GM19324 (cell line): ENCODE data around the gene ENTPD2.
A peak's percentile ranks its signal among the peaks of the same experiment; 100 is the strongest.

Experiments used
- ATAC-seq: cut with Tn5 transposase; IDR thresholded peaks from one replicate; pipeline ENCODE4 v1.9.1; 2021; ENCODE audit warnings: mild to moderate bottlenecking, moderate library complexity; ENCODE audit not compliant: unreplicated experiment, low FRiP score

ENTPD2 gene

DNA sequence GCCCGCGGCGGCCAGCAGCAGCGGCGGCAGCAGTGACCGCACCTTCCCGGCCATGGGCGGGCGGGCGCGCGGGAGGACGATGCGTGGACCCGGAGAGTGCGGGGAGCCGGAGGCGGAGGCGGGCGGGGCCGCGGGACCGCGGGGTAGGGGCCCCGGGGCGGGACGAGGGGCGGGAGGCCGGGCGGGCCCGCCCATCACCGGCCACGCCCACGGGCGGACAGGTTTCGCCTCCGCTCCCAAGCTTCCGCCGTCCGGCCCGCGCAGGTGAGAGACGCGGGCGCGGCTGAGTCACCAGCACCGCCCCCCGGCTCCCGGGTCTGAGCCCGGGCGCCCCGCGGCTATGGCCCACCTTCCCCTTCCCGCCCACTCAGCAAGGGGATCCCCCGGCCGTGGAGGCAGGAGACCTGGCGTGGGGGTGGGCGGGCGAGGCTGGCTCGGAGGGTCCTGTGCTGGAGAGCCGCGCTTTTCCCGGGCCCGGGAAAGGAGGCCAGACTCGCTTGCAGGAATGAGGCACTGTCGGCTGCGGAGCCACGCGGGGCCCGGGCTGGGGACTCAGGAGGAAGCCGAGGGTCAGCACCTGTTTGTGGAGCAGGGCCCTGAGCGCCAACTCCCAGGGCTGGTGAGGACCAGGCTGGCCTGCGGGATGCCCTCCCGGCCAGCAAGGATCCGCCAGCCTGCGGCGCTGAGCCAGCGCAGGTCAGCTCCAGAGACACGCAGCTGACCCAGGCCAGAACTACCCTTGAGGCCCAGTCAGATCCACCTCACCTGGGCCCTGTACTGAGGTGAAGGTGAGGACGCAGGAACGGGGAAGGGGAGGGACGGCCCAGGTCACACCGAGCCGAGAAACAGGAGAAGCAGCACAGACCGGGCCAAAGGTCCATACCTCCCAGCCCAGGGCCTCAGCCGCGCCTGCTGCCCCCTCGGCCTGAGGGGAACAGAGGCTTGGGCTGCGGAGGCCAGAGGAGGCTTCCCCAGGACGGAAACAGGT is at the start of gene ENTPD2:
ENTPD2 (minus strand) TSS at position 118 of the 988 bp plus-strand sequence; CDS start at position 54, 64 bp downstream.
- no peak for ATAC-seq

DNA sequence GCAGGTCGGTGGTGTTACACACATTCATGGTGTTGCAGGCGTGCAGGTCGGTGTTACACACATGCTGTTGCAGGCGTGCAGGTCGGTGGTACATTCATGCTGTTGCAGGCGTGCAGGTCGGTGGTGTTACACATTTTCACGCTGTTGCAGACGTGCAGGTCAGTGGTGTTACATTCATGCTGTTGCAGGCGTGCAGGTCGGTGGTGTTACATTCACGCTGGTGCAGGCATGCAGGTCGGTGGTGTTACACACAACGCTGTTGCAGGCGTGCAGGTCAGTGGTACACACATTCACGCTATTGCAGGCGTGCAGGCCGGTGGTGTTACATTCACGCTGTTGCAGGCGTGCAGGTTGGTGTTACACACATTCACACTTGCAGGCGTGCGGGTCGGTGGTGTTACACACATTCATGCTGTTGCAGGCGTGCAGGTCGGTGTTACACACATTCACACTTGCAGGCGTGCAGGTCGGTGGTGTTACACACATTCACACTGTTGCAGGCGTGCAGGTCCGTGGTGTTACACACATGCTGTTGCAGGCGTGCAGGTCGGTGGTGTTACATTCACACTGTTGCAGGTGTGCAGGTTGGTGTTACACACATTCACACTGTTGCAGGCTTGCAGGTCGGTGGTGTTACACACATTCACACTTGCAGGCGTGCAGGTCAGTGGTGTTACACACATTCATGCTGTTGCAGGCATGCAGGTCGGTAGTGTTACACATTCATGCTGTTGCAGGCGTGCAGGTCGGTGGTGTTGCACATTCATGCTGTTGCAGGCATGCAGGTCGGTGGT is 49.5 kb upstream of the ENTPD2 start:
- no peak for ATAC-seq

DNA sequence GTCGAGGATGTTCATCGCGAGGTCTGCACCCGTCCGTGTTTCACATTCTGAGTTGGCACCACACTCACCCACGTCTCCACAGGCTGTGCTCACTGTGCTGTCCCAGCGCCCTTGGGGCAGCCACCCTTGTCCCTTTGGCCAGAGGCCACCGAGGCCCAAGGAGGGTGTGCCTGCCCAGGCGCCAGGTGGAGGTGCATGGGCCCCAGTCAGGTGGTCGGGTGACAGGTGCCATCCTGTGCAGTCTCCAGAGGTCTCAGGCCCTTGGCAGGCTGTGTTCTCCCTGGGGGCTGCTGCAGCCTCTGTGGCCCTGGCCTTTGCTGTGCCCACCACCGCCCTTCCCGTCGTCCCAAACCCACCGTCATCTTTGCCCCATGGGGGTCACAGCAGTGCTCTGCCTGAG is 45.4 kb upstream of the ENTPD2 start:
- no peak for ATAC-seq

- ATAC-seq: no peak
Observed at GRCh38 chr9:137097761-137098462, 44.1 kb upstream of the ENTPD2 start.

DNA sequence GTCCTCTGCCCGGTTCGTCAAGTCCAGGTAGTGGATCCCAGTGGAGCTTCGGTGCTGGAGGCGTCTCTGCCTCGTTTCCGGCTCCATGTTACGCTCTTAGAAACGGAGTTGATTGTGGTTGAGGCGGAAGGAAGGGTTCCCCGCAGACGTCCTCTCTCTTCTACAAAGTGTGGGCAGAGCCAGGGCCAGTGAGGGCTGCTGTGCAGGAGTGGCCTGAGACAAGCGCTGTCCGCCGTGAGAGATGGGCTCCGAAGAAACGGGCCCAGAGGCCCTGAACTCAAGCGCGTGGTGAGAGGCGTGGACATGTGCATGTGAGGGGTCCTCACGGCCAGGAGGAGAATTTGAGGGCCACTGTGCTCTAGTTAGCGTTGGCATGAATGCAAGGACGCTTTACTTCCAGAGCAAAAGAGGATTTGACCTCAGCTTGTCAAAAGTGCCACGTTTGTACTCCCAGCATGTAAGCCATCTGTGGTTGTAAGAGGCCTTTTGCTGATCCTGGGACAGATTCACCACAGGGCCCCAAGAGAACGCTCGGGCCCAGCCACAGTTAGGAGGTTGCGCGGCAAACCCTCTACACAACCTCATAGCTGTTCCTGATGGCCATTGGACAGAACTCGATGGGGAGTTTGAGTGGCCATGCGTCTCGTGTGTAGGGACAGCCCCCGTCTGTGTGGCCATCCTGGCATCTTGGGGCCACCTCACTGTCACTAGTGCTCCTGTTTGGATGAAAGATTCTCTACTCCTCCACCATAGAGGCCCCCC is 43.1 kb upstream of the ENTPD2 start:
- no peak for ATAC-seq

- peak; percentile 65 for ATAC-seq
Observed at GRCh38 chr9:137095664-137096517, 42.0 kb upstream of the ENTPD2 start.

DNA sequence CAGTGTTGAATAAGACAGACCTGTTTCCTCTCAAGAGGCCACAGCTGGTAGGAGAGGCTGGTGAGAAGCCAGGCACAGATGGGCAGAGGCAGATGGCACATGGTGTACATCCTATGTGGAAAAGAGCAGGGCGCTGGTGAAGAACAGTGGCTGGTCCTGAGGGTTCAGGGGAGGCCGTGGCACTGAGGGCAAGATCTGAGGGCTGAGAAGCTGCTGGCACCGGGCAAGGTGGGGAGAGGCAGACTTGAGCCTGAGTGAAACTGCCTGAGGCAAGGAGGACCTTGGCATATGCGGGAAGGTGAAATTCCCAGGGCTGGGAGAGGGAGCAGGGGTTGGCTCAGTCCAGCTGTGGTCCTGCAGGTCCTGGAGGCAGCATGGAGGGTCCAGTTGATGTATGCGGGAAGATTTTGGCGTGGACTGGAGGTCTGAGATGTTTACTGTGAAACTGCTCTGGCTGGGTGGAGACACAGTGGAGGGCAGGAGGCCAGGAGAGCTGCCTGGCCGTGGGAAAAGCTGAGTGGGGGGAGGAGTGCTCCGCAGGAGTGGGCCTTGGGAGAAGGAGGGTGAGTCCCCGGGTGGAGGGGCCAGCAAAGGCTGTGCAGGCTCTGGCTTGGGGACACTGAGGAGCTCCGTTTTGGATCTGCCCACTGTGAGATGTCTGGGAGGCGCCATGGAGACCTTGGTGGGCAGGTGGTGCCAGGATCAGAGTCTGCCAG is 35.5 kb upstream of the ENTPD2 start:
- ATAC-seq: no peak

- ATAC-seq: no peak
Observed at GRCh38 chr9:137088121-137088520, 34.3 kb upstream of the ENTPD2 start.

DNA sequence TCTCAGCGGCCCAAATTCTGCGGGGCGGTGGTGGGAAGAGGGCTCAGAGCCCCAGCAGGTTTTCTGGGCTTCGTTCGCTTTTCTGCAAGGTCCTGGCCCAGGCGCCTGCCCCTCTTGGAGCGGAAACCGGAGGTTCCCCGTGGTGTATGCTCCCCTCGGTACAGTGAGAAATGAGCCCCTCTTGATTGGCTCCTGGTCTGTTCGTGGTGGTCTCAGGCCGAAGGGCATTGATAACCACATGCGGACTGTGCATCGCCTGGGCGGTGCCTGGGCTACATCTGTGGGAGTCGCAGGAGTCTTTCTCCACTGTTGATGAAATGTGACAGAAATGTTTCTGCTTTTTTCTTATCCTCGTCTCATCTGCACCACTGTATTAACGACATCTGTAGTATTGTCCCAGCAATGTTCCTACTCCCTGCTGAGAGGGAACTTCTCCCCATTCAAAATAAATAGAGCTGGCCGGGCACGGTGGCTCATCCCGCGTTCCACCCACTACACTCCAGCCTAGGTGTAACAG is 33.6 kb upstream of the ENTPD2 start:
- ATAC-seq: no peak

DNA sequence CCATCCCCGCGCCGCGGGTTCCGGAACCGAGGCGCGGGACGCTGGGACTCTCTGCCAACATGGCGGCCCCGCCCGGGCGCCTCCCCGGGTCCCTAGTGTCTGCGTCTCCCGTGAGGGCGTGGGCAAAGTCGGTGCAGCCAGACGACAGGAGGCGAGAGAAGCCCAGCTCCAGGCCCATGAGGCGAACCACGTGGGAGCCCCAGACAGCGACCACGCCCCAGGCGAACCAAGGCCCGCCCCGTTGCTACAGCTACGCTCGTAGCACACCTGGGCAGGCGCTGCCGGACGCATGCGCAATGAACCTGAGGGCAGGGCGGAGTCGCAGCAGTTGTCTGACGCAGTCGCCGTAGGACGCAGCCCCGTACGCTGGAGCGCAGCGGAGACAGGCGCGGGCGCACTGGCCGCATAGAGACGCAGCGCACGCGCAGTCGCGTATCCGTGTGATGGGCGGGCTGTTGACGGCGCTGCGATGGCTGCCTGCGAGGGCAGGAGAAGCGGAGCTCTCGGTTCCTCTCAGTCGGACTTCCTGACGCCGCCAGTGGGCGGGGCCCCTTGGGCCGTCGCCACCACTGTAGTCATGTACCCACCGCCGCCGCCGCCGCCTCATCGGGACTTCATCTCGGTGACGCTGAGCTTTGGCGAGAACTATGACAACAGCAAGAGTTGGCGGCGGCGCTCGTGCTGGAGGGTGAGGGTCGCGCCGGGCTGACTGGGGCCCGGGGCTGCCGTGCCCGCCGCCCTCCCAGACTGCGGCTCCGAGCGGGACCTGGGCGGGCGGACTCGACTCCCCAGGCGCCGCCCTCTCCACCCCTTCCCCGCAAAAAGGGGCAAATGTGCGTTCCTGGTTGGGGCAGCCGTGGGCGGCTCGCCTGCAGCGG is 32.9 kb upstream of the ENTPD2 start, which contains the start of gene MAN1B1:
MAN1B1 (plus strand) TSS at position 455 of the 878 bp plus-strand sequence; CDS start at position 470, 15 bp downstream.
- peak; percentile 91 for ATAC-seq

DNA sequence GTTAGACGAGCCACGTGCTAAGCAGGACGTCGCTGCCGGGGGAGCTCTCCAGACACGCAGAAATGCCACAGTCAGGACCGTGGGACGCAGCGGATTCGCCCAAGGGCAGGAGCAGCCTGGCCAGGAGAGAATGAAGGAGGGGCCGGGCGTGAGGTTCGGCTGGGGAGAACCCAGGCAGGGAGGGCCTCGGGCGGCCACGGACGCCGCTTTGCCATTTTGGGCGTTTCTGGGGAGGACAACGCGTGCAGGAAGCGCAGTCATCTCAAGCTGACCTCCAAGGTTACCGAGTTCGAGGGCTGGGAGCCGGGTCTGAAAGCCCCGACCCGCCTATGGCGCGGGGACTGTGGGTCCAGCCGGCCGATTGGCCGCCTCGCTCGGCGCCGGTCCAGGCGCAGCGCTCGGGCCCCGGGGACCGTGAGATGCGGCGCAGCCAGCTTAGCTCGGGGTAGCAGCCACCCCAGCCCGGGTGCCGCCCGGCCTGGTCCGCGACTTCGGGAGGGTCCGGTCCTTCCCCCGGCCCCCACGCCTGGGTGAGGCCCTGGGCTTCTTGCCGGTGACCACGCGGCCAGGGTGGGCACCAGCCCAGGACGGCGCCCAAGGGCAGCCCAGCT is 32.2 kb upstream of the ENTPD2 start:
- ATAC-seq: peak; percentile 24

- no peak for ATAC-seq
Observed at GRCh38 chr9:137084526-137084925, 30.7 kb upstream of the ENTPD2 start.

- ATAC-seq: no peak
Observed at GRCh38 chr9:137083394-137084004, 29.6 kb upstream of the ENTPD2 start.

DNA sequence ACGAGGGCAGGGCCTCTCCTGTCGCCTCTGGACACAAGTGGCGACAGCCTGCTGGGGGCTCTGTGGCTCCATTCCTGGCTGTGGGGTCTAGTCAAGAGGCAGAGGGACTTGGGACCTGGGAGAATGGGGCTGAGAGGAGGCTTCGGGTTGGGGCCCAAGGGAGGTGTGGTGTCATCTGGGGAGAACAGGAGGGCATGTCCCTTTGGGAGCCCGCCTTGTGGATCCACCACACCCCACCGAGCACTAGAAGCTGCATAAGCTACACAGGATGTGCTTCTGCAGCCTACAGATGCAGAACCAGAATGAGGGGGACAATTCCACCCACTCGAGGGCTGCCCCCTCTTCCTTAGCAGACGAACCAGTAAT is 29.0 kb upstream of the ENTPD2 start:
- ATAC-seq: no peak

- no peak for ATAC-seq
Observed at GRCh38 chr9:137082222-137082924, 28.5 kb upstream of the ENTPD2 start.
